ENCODE results near the gene MAP4. TPM values are rescaled to one million over a fixed set of nuclear protein-coding genes. Genes with fewer than 3 reads are reported as not detected.
"Not testable (repeated sequence)": the region's sequence is repeated elsewhere in the genome, so short reads cannot be mapped to it uniquely, and the experiment has no call there.

The MAP4 gene
- total RNA-seq, 1 donor from 2014 or later = 471 TPM

GRCh38 chr3:47888986-47889757 is 127.0 kb downstream of the MAP4 start:
- Histone ChIP-seq H2AFZ (ENCODE audit: low read depth, low read length) (no peak overlapping the region), H4K20me1 (ENCODE audit: insufficient read depth, low read length) (peaks cover 64% of the 10 kb centered on the region), H3K27ac (ENCODE audit: low read depth, low read length) (no peak overlapping the region), H3K4me2 (ENCODE audit: low read length) (no peak overlapping the region), H3K27me3 (ENCODE audit: insufficient read depth, low read length) (no peaks in the 10 kb centered on the region), H3K79me2 (ENCODE audit: insufficient read depth, low read length) (peaks cover 19% of the 10 kb centered on the region), H3K9ac (ENCODE audit: low read length) (no peak overlapping the region), H3K9me3 (ENCODE audit: insufficient read depth, low read depth, low read length) (no peaks in the 10 kb centered on the region), H3K36me3 (ENCODE audit: insufficient read depth, low read length) (peaks cover 21% of the 10 kb centered on the region), H3K4me1 (ENCODE audit: insufficient read depth, low read length) (no peaks in the 10 kb centered on the region), H3K4me3 (ENCODE audit: insufficient read depth, low read depth, low read length) (no peak overlapping the region)
- TF ChIP-seq CTCF (IDR thresholded peaks at IDR 0.05; ENCODE audit: insufficient read depth, low read depth, low read length) (no peak), EZH2 (IDR thresholded peaks at IDR 0.05; ENCODE audit: insufficient read depth, low read length) (no peak)
- DNase-seq (ENCODE audit: low read depth) (no peak), FAIRE-seq (no peak)
- Mint-ChIP-seq H3K4me1 (ENCODE audit: low read depth, unreplicated experiment) (peaks cover 31% of the 10 kb centered on the region), H3K4me3 (ENCODE audit: unreplicated experiment) (no peak overlapping the region), H3K27ac (ENCODE audit: unreplicated experiment) (no peak overlapping the region), H3K27me3 (ENCODE audit: low read depth, unreplicated experiment) (no peaks in the 10 kb centered on the region), H3K9me3 (ENCODE audit: unreplicated experiment) (peaks cover 2% of the 10 kb centered on the region), H3K36me3 (ENCODE audit: low read depth, unreplicated experiment) (peaks cover 44% of the 10 kb centered on the region)

- H3K79me2 ChIP-seq (ENCODE audit: insufficient read depth, low read length) = peaks cover 19% of the 10 kb centered on the region
- H3K4me1 ChIP-seq (ENCODE audit: insufficient read depth, low read length); DNase-seq (ENCODE audit: low read depth); H3K4me2 ChIP-seq (ENCODE audit: low read length); H3K4me3 Mint-ChIP-seq (ENCODE audit: unreplicated experiment); H3K9me3 ChIP-seq (ENCODE audit: insufficient read depth, low read depth, low read length); H3K27ac Mint-ChIP-seq (ENCODE audit: unreplicated experiment); H2AFZ ChIP-seq (ENCODE audit: low read depth, low read length); H3K27me3 Mint-ChIP-seq (ENCODE audit: low read depth, unreplicated experiment); H3K9me3 Mint-ChIP-seq (ENCODE audit: unreplicated experiment); H3K27ac ChIP-seq (ENCODE audit: low read depth, low read length); H3K9ac ChIP-seq (ENCODE audit: low read length); H3K4me3 ChIP-seq (ENCODE audit: insufficient read depth, low read depth, low read length); H3K27me3 ChIP-seq (ENCODE audit: insufficient read depth, low read length); FAIRE-seq: not testable (repeated sequence)
- H3K36me3 ChIP-seq (ENCODE audit: insufficient read depth, low read length) = peaks cover 18% of the 10 kb centered on the region
- peaks cover 47% of the 10 kb centered on the region for H3K36me3 Mint-ChIP-seq (ENCODE audit: low read depth, unreplicated experiment)
- peaks cover 59% of the 10 kb centered on the region for H4K20me1 ChIP-seq (ENCODE audit: insufficient read depth, low read length)
- H3K4me1 Mint-ChIP-seq (ENCODE audit: low read depth, unreplicated experiment) = peaks cover 28% of the 10 kb centered on the region
Measured at GRCh38 chr3:47887991-47888390, 128.2 kb downstream of the MAP4 start.

GRCh38 chr3:47885168-47885567 is 131.0 kb downstream of the MAP4 start:
- peaks cover 33% of the 10 kb centered on the region for H4K20me1 ChIP-seq (ENCODE audit: insufficient read depth, low read length)
- Mint-ChIP-seq H3K27me3 (ENCODE audit: low read depth, unreplicated experiment) (no peaks in the 10 kb centered on the region), H3K9me3 (ENCODE audit: unreplicated experiment) (peaks cover 2% of the 10 kb centered on the region), H3K27ac (ENCODE audit: unreplicated experiment) (no peak overlapping the region), H3K36me3 (ENCODE audit: low read depth, unreplicated experiment) (peaks cover 42% of the 10 kb centered on the region), H3K4me3 (ENCODE audit: unreplicated experiment) (no peak overlapping the region), H3K4me1 (ENCODE audit: low read depth, unreplicated experiment) (peaks cover 17% of the 10 kb centered on the region)
- no peaks in the 10 kb centered on the region for H3K4me1 ChIP-seq (ENCODE audit: insufficient read depth, low read length)
- peaks cover 3% of the 10 kb centered on the region for H3K36me3 ChIP-seq (ENCODE audit: insufficient read depth, low read length)
- peaks cover 12% of the 10 kb centered on the region for H3K79me2 ChIP-seq (ENCODE audit: insufficient read depth, low read length)
- no peak for FAIRE-seq
- H3K9ac ChIP-seq (ENCODE audit: low read length) = no peak overlapping the region
- H3K9me3 ChIP-seq (ENCODE audit: insufficient read depth, low read depth, low read length) = no peaks in the 10 kb centered on the region
- no peak for TF ChIP-seq EZH2 (IDR thresholded peaks at IDR 0.05; ENCODE audit: insufficient read depth, low read length)
- TF ChIP-seq CTCF (IDR thresholded peaks at IDR 0.05; ENCODE audit: insufficient read depth, low read depth, low read length) = no peak
- H3K27me3 ChIP-seq (ENCODE audit: insufficient read depth, low read length) = no peaks in the 10 kb centered on the region
- H3K27ac ChIP-seq (ENCODE audit: low read depth, low read length) = no peak overlapping the region
- H3K4me2 ChIP-seq (ENCODE audit: low read length) = no peak overlapping the region
- no peak overlapping the region for H3K4me3 ChIP-seq (ENCODE audit: insufficient read depth, low read depth, low read length)
- no peak for DNase-seq (ENCODE audit: low read depth)
- H2AFZ ChIP-seq (ENCODE audit: low read depth, low read length) = no peak overlapping the region

All from astrocyte (in vitro differentiated cells and primary cell).